H54 (cell line): Measurements from ENCODE around the gene ID3.
"Not testable (repeated sequence)": the region's sequence is repeated elsewhere in the genome, so short reads cannot be mapped to it uniquely, and the experiment has no call there.

Experiments used
- DNase-seq: peaks from one replicate; pipeline ENCODE4 v3.0.0; 2011; ENCODE audit warnings: low spot score, mixed read lengths; ENCODE audit not compliant: insufficient read length
- FAIRE-seq: peaks from 3 replicates; lab custom pipeline; 2011; peaks lifted over from hg19 to GRCh38; lab: Jason Lieb, UNC
- POLR2A ChIP-seq: IDR thresholded peaks from 2 replicates; pipeline ENCODE4 v1.6.1; 2011; ENCODE audit warnings: low read depth, mild to moderate bottlenecking, low read length

The ID3 gene

DNA sequence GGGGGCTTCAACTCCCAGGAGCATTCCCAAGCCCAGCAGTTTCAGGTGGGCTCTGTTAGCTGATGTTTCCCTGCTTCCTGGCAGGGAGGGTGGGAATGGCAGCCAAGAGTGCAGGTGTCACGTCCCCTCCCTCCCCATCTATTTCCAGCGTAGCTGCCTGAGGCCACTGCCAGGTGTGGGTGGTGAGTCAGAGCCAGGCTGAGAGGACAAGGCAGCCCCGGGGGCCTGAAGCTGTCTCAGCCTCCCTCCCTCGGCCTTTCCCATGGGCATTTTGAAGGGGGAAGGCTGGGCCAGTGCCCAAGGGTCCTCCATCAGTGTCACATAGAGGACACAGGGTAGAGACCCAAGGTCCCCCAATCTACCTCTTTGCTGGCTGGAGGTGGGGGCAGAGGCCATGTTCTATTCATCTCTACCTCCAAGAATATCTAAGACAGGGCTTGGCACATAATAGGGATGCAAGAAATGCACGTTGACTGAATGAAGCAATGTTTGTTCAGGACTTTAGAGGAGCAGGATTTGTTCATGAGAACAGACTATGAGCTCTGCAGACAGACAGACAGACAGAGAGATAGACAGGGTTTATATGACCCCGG lies 34.4 kb upstream of the ID3 start:
- no peak for TF ChIP-seq POLR2A
- no peak for FAIRE-seq
- DNase-seq: peak; percentile 23

- TF ChIP-seq POLR2A: no peak
- FAIRE-seq: no peak
- DNase-seq: no peak
Observed at GRCh38 chr1:23593042-23593521, 33.8 kb upstream of the ID3 start.

DNA sequence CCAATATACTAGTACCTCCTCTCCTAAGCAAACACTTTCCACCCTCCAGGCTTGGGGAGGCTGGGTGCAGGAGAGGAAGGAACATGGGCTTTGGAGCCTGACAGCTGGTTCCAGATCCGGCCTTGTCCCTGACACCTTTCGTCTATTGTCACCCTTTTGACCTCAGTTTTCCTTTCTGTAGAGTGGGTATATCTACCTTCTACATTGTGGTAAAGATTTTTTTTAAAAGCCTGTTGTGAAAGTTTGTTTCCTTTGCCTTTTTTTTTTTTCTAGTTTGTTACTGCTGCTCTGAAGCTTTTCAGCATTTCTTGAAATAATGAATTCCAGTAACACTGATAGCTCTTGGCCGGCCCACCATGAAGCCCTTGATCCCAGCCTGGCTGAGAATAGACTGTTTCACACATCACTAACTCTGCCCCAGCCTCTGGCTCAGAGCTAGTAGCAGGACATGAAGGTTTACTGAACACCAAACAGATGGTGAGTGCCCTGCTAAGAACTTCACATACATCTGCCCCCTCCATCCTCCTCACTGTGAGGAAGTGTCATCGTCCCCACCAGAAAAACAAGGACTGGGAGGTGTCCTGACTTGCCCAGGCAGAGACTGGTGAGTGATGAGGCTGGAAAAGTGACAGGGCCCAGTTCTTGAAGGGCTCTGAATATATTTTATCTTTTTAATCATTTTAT lies 33.0 kb upstream of the ID3 start:
- FAIRE-seq (no peak), DNase-seq (no peak)
- TF ChIP-seq POLR2A: no peak

DNA sequence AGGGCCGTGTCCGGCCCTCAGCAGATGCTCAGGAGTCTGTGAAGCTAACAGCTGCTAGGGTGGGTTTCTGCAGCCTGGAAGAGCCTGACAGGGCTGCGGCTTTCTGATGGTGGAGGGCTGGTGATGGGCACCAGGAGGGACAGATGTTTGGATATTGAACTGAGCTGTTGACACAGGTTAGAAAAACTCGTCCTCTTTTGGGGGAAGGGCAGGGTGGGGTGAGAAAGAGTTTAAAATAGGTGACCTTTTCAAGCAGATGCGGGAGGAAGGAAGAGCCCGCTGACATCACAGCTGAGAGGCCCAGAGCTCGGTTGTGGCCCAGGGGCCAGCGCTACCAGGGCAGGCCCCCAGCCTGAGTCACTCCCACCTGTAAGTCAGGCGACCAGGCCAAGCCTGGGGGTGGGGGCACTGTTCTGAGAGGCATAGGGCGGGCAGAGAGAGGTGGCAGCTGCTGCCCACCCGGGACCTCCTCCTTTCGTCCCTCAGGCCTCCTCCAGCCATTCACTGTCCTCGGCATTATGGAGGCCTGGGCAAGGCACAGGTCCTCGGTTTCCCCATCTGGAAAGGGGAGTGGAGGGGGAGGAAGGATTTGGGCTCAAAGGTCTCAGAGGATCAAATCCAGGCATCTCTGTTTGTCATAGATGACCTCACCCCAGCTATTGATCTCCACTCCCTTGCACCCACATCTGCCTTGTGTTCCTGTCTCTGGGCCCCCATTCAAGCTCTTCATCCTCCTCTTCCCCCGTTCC lies 32.3 kb upstream of the ID3 start:
- FAIRE-seq: no peak
- DNase-seq: no peak
- TF ChIP-seq POLR2A: no peak

DNA sequence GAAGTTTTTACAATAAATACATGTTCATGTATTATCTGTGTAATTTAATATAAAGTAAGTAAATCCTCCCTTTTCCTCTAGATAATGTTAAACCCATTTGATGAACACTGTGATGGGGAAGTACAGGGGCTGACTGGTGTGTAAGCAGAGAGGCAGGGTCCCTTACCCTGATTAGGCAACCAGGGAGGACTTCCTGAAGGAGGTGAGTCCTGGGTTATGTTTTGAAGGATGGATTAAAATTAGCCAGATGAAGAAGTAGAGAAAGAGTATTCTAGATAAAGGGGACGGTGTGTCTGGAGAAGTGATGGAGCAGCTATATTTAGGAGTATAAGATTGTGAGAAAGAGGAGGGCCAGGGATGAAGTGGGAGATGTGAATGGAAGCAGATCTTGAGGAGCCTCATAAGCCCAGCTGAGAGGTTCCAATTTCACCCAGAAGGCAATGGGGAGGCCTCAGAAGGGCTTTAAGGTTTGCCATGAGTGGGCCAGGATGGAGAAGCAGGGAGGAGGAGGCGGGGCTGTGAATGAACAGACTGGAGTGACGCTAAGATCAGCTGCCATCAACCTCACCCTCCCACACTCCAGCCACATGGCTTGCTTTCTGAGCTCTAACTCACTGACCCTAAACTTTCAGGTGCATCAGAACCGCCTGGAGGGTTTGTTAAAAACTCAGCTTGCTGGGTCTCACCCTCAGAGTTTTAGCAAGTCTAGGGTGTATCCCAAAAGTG lies 30.9 kb upstream of the ID3 start:
- FAIRE-seq (no peak), DNase-seq (no peak)
- no peak for TF ChIP-seq POLR2A

- FAIRE-seq (no peak), DNase-seq (no peak)
- no peak for TF ChIP-seq POLR2A
Observed at GRCh38 chr1:23589585-23589986, 30.3 kb upstream of the ID3 start.

DNA sequence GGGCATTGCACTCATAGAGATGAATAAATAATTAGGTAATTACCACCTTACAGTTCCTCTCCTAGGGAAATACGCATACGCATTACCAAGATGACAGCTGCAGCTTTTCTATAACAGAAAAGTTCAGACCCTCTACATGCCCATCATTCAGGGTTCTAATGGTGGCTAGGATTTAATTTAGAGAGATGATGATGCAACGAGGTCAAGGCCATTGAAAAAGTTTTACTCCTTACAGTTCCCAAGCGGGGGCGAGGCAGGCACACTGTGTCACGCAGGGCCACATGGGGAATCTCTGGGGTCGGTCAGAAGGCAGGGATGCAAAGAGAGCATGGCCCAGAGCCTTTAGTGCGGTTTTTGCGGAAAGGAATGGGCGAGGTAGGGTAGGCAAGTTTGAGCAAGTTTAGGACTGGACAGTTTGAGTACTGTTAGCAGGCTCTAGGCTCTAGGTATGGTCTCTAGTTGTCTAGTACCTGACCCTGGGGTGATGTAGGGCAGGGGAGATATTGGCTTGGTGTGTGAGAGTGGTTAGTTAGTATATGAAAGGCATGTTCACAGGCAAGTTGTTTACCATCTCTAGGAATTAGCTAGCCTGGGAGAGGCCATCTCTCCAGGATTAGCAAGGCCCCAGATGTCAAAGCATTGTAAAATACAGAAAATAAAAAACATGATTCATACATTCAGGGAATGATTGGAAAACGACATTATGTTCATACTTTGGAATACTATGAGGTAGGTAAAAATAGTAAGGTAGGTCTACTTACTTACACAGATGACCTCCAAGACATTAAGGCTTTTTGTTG lies 29.6 kb upstream of the ID3 start:
- FAIRE-seq: no peak
- no peak for TF ChIP-seq POLR2A
- no peak for DNase-seq

DNA sequence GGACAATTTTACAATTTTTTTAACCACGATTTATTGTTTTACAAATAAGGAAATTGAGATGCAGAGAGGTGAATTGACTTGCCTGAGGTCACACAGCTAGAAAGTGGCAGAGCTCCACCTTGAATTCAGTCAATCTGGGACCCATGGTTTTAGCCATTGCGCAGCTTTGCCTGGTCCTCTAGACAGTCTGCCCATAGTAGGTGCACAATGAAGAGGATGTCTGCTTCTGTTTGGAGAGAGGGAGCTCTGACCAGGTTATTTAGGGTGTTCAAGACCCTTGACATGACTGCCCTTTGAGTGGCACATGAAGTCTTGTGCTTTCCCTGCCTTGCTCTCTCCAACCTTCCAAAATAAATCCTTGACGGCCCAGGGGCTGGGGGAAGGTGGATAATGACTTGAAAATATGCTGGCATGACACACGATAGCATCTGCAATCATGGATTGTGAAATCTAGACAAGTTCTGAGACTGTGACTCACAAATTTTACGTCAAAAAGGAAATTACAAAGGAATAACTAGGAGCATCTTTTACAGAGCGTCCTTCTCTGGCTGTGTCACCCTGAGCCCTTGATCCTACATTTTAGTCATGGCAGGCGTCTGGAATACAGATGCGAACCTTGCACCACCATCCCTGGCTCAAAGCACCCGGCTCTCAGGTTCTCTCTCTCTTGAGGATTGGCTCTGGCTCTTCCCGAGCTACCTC lies 26.2 kb upstream of the ID3 start:
- FAIRE-seq (peak; percentile 20), DNase-seq (peak; percentile 45)
- no peak for TF ChIP-seq POLR2A

GRCh38 chr1:23583727-23584126 lies 24.4 kb upstream of the ID3 start:
- DNase-seq, FAIRE-seq: not testable (repeated sequence)

DNA sequence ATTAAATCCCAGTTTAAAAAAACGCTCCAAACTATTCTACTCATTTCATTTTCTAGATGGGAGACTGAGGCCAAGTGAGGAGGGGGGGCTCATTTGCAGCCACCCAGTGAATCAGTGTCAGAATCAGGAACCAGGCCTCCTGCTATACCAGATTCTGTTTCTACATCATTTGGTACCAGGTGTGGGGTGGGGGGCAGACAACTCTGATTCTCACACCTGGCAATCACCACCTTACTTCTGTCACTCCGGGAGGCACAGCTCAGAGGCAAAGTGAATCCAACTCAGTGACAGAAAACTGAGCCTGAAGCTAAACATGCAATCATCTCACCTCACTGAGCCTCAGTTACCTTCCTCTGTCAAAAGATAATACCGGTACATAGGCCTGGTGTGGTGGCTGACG lies 23.5 kb upstream of the ID3 start:
- DNase-seq (no peak), FAIRE-seq (no peak)
- no peak for TF ChIP-seq POLR2A

- FAIRE-seq (no peak), DNase-seq (no peak)
- TF ChIP-seq POLR2A: no peak
Observed at GRCh38 chr1:23581219-23581618, 21.9 kb upstream of the ID3 start.

DNA sequence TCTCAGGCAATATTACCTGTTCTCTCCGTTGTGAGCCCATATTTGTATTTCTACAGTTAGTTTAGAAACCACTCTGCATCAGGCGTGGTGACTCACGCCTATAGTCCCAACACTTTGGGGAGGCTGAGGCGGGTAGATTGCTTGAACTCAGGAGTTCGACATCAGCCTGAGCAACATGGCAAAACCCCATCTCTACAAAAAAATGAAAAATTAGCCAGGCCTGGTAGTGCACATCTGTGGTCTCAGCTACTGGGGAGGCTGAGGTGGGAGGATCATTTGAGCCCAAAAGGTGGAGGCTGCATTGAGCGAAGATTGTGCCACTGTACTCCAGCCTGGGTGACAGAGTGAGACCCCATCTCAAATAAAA lies 19.7 kb upstream of the ID3 start:
- DNase-seq (no peak), FAIRE-seq (no peak)
- TF ChIP-seq POLR2A: no peak
